MM.1S (cell line): Measurements from ENCODE around the gene GALR2.
"Not testable (repeated sequence)": the region's sequence is repeated elsewhere in the genome, so short reads cannot be mapped to it uniquely, and the experiment has no call there.

Experiments used
- DNase-seq: peaks from one replicate; pipeline ENCODE4 v3.0.0-alpha.2; 2015
- H2AFZ ChIP-seq: fragments of 300-600 bp; sonication (generic); 2 replicates; pipeline ENCODE4 v1.6.0; 2016; ENCODE audit warnings: antibody characterized with exemption, low read length
- H3F3A ChIP-seq: fragments of 300-600 bp; sonication (generic); 2 replicates; pipeline ENCODE4 v1.6.1; 2016; ENCODE audit warnings: mild to moderate bottlenecking, antibody characterized with exemption, low read length, moderate library complexity, mixed read lengths; ENCODE audit not compliant: insufficient read depth
- H3K27ac ChIP-seq: fragments of 300-600 bp; sonication (generic); 2 replicates; pipeline ENCODE4 v1.5.1; 2016; ENCODE audit warnings: mild to moderate bottlenecking, low read length
- H3K27me3 ChIP-seq: fragments of 300-600 bp; sonication (generic); replicated peaks from 2 replicates; pipeline ENCODE4 v1.6.0; 2016; ENCODE audit warnings: low read length; ENCODE audit not compliant: insufficient read depth
- H3K36me3 ChIP-seq: fragments of 300-600 bp; sonication (generic); replicated peaks from 2 replicates; pipeline ENCODE4 v1.6.1; 2016; ENCODE audit warnings: mild to moderate bottlenecking, low read length, mixed read lengths; ENCODE audit not compliant: insufficient read depth
- H3K4me1 ChIP-seq: fragments of 300-600 bp; sonication (generic); 2 replicates; pipeline ENCODE4 v1.6.1; 2016; ENCODE audit warnings: low read length, mixed read lengths
- H3K4me2 ChIP-seq: fragments of 300-600 bp; sonication (generic); 2 replicates; pipeline ENCODE4 v1.6.0; 2016; ENCODE audit warnings: low read depth, low read length
- H3K4me3 ChIP-seq: fragments of 300-600 bp; sonication (generic); 2 replicates; pipeline ENCODE4 v1.5.1; 2016; ENCODE audit warnings: low read length, mixed read lengths
- H3K79me2 ChIP-seq: fragments of 300-600 bp; sonication (generic); 2 replicates; pipeline ENCODE4 v1.6.1; 2016; ENCODE audit warnings: mixed run types, low read length, mixed read lengths
- H3K9ac ChIP-seq: fragments of 300-600 bp; sonication (generic); 2 replicates; pipeline ENCODE4 v1.6.1; 2016; ENCODE audit warnings: low read length, mixed read lengths
- H3K9me2 ChIP-seq: fragments of 300-600 bp; sonication (generic); replicated peaks from 2 replicates; pipeline ENCODE4 v1.6.1; 2016; ENCODE audit warnings: mild to moderate bottlenecking, low read length, mixed read lengths; ENCODE audit not compliant: insufficient read depth
- H3K9me3 ChIP-seq: fragments of 300-600 bp; sonication (generic); replicated peaks from 2 replicates; pipeline ENCODE4 v1.6.1; 2016; ENCODE audit warnings: mild to moderate bottlenecking, low read length, mixed read lengths; ENCODE audit not compliant: insufficient read depth
- H4K20me1 ChIP-seq: fragments of 300-600 bp; sonication (generic); 2 replicates; pipeline ENCODE4 v1.6.1; 2016; ENCODE audit warnings: mild to moderate bottlenecking, low read length, moderate library complexity, mixed read lengths; ENCODE audit not compliant: insufficient read depth
- CTCF ChIP-seq: fragments of 300-600 bp; sonication (generic); IDR thresholded peaks from 2 replicates; pipeline ENCODE4 v1.5.1; 2016; ENCODE audit warnings: antibody characterized with exemption, low read length, mixed read lengths
- EZH2 ChIP-seq: fragments of 300-600 bp; sonication (generic); optimal IDR thresholded peaks from 2 replicates; pipeline ENCODE3; 2017; ENCODE audit warnings: low read depth, mild to moderate bottlenecking, antibody characterized with exemption, low read length, mixed read lengths
- EZH2phosphoT487 ChIP-seq: fragments of 300-600 bp; sonication (generic); IDR thresholded peaks from 2 replicates; pipeline ENCODE4 v1.6.1; 2018; ENCODE audit warnings: antibody characterized with exemption, low read length

The GALR2 gene

DNA sequence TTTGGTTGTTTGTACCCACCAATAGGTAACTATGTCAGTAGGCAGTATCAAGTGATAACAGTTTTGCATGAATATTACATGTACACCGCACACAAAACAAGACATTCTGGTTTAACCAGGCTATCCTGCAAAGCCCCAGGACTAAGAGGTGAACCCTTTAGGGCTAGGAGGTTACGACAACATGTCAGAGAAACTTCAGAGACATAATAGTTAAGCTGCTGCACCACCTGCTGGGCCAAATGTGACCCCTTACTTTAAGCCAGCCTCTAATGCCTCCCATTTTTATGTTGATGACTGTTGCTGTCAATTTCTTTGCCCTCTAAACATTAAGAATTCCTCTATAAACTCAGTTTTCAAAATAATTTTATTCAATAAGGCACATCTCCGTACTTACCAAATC, 17.7 kb upstream of the GALR2 start:
- Histone ChIP-seq H3F3A (0 out of 2 replicates have a peak, but pooled peaks cover 3% of the 10 kb centered on the region), H2AFZ (no peak overlapping the region), H3K27me3 (no peaks in the 10 kb centered on the region), H4K20me1 (no peaks in the 10 kb centered on the region), H3K9me3 (no peaks in the 10 kb centered on the region), H3K27ac (no peak overlapping the region), H3K36me3 (peaks cover 33% of the 10 kb centered on the region), H3K9me2 (no peaks in the 10 kb centered on the region), H3K9ac (no peak overlapping the region), H3K79me2 (peaks cover 23% of the 10 kb centered on the region), H3K4me1 (no peaks in the 10 kb centered on the region), H3K4me2 (no peak overlapping the region), H3K4me3 (no peak overlapping the region)
- DNase-seq = no peak
- TF ChIP-seq EZH2phosphoT487 (no peak), EZH2 (no peak), CTCF (no peak)

DNA sequence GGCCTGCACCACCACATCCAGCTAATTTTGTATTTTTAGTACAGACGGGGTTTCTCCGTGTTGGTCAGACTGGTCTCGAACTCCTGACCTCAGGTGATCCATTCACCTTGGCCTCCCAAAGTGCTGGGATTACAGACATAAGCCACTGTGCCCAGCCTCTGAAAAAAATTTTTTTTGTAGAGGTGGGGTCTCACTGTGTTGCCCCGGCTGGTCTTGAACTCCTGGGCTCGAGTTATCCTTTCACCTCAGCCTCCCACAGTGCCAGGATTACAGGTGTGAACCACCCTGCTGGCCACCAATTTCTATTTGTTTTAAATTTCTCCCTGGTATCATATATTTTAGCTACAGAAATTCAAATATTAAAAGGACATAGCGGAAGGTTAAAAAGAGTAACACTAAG, 16.3 kb upstream of the GALR2 start:
- H4K20me1 ChIP-seq, H3K9me2 ChIP-seq, H3K27me3 ChIP-seq, DNase-seq, H3K9ac ChIP-seq, H3K27ac ChIP-seq, H3K4me1 ChIP-seq, H3K4me3 ChIP-seq, H3K9me3 ChIP-seq, H3F3A ChIP-seq, H3K4me2 ChIP-seq, H2AFZ ChIP-seq: not testable (repeated sequence)
- H3K36me3 ChIP-seq = peaks cover 34% of the 10 kb centered on the region
- H3K79me2 ChIP-seq = peaks cover 17% of the 10 kb centered on the region

GRCh38 chr17:76063875-76064546, 10.6 kb upstream of the GALR2 start:
- DNase-seq = no peak
- TF ChIP-seq CTCF (no peak), EZH2 (no peak), EZH2phosphoT487 (no peak)
- H3K36me3 ChIP-seq = peaks cover 34% of the 10 kb centered on the region; the same call in 1 of the 2 replicates

GRCh38 chr17:76065775-76066174, 8.8 kb upstream of the GALR2 start:
- no peak for TF ChIP-seq EZH2
- no peak for TF ChIP-seq EZH2phosphoT487
- TF ChIP-seq CTCF = no peak
- no peaks in the 10 kb centered on the region for H3F3A ChIP-seq
- no peak overlapping the region for H3K9ac ChIP-seq
- H3K9me2 ChIP-seq = no peaks in the 10 kb centered on the region
- peaks cover 27% of the 10 kb centered on the region; the same call in 1 of the 2 replicates for H3K36me3 ChIP-seq
- H3K4me3 ChIP-seq = no peak overlapping the region
- H3K27me3 ChIP-seq = no peaks in the 10 kb centered on the region
- no peak for DNase-seq
- H4K20me1 ChIP-seq = no peaks in the 10 kb centered on the region
- H3K79me2 ChIP-seq = peaks cover 50% of the 10 kb centered on the region
- peaks cover 6% of the 10 kb centered on the region for H3K4me1 ChIP-seq
- no peaks in the 10 kb centered on the region for H3K9me3 ChIP-seq
- no peak overlapping the region for H3K4me2 ChIP-seq
- no peak overlapping the region for H2AFZ ChIP-seq
- no peak overlapping the region for H3K27ac ChIP-seq

More at GRCh38 chr17:76063875-76064546, 10.6 kb upstream of the GALR2 start:
- Histone ChIP-seq H3K27ac (no peak overlapping the region), H4K20me1 (no peaks in the 10 kb centered on the region), H3K4me2 (no peak overlapping the region), H3F3A (no peaks in the 10 kb centered on the region), H3K4me3 (no peak overlapping the region), H3K79me2 (peaks cover 33% of the 10 kb centered on the region), H3K4me1 (no peaks in the 10 kb centered on the region), H2AFZ (no peak overlapping the region), H3K9me3 (no peaks in the 10 kb centered on the region), H3K27me3 (no peaks in the 10 kb centered on the region), H3K9me2 (no peaks in the 10 kb centered on the region), H3K9ac (no peak overlapping the region)
